Omental fat pad (tissue), 4 donors: Measurements from ENCODE around the gene YAF2. TPM values are rescaled to one million over a fixed set of nuclear protein-coding genes. Genes with fewer than 3 reads are reported as not detected.

ENCODE experiments used
- ATAC-seq: fragments of 150-250 bp; one replicate; pipeline ENCODE4 v1.9.1; 2016; ENCODE audit warnings: mild to moderate bottlenecking, moderate library complexity; ENCODE audit not compliant: low FRiP score
- DNase-seq: peaks from one replicate; pipeline ENCODE4 v3.0.0-alpha.2; 2019; ENCODE audit warnings: low spot score
- CTCF ChIP-seq, 3 donors: fragments of 450-650 bp; IDR thresholded peaks; one replicate each; pipeline ENCODE4 v1.5.1; 2016 to 2017; ENCODE audit warnings: antibody characterized with exemption in 3 of 3, mild to moderate bottlenecking in 3 of 3, moderate library complexity in 2 of 3
- total RNA-seq, 4 donors: library from RNA; depleted of rRNA; stranded (reverse); fragments of >200 nt; gene quantifications; one replicate each; pipeline ENCODE4 v1.1.0, GENCODE V29; 2016

The YAF2 gene
- total RNA-seq, 4 donors from 2014 or later = 23.8 to 64.2 (median 27.8) TPM

GRCh38 chr12:42162965-42163364 lies 75.1 kb downstream of the YAF2 start:
- DNase-seq (no peak), ATAC-seq (no peak)
- no peak for TF ChIP-seq CTCF (IDR thresholded peaks at IDR 0.05)

- no peak for DNase-seq
- TF ChIP-seq CTCF (IDR thresholded peaks at IDR 0.05) = no peak
- no peak for ATAC-seq
Observed at GRCh38 chr12:42162193-42162592, 75.9 kb downstream of the YAF2 start.

GRCh38 chr12:42161529-42161928 lies 76.5 kb downstream of the YAF2 start:
- no peak for ATAC-seq
- TF ChIP-seq CTCF (IDR thresholded peaks at IDR 0.05) = no peak
- DNase-seq = no peak

- no peak for TF ChIP-seq CTCF (IDR thresholded peaks at IDR 0.05)
- ATAC-seq (no peak), DNase-seq (no peak)
Observed at GRCh38 chr12:42156232-42156631, 81.8 kb downstream of the YAF2 start.

GRCh38 chr12:42145552-42146215 lies 92.4 kb downstream of the YAF2 start:
- TF ChIP-seq CTCF (IDR thresholded peaks at IDR 0.05) = no peak
- ATAC-seq (no peak), DNase-seq (no peak)

- no peak for DNase-seq
- TF ChIP-seq CTCF (IDR thresholded peaks at IDR 0.05) = no peak
- ATAC-seq = no peak
Observed at GRCh38 chr12:42145197-42145549, 92.9 kb downstream of the YAF2 start.

GRCh38 chr12:42144408-42145196 lies 93.4 kb downstream of the YAF2 start, which contains the start of gene GXYLT1:
Gene GXYLT1 (minus strand): TSS chr12:42144874. CDS start chr12:42144646, 228 bp downstream.
- no peak for TF ChIP-seq CTCF (IDR thresholded peaks at IDR 0.05)
- peak; percentile 99 for ATAC-seq
- DNase-seq = peak; percentile 56
